HG03342 (cell line): ENCODE results near the gene AATF.

Experiments
- ATAC-seq: cut with Tn5 transposase; IDR thresholded peaks from one replicate; pipeline ENCODE4 v1.9.1; 2021; ENCODE audit warnings: mild to moderate bottlenecking, moderate library complexity; ENCODE audit not compliant: unreplicated experiment

AATF gene

DNA sequence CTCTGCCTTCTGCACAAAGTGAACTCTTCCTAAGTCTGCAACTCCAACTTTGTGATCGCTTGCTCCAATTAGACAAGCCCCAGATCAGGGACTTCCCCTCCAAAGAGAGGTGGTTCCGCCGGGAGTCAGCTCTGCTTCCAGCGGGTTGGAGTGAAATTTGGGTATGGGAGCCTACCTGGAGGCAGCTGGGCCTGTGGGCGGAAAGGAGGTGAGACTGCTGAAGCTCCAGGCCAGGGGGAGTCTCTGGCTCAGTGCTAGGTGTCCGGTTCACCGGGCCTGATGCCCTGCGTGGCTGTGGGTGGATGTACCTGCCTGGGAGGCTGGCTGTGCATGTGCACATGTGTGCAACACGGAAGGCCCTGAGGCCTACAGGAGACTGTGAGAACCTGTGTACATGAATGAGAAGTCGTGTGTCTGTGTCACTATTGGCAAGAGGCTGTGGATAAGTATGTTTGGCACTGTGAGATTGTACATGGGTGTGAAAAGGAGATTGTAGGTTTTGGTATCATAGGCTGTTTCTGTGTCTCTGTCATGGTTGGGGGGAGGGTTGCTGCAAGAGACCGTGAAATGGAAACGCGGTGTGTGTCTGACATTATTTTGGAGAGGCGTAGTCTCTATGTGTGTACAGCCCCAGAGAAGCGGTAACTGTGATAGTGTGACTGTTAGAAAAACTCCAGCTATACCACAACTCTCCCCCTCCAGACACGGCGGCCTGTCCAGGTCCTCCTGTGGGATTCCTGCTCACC, 7.3 kb upstream of the AATF start:
- no peak for ATAC-seq

DNA sequence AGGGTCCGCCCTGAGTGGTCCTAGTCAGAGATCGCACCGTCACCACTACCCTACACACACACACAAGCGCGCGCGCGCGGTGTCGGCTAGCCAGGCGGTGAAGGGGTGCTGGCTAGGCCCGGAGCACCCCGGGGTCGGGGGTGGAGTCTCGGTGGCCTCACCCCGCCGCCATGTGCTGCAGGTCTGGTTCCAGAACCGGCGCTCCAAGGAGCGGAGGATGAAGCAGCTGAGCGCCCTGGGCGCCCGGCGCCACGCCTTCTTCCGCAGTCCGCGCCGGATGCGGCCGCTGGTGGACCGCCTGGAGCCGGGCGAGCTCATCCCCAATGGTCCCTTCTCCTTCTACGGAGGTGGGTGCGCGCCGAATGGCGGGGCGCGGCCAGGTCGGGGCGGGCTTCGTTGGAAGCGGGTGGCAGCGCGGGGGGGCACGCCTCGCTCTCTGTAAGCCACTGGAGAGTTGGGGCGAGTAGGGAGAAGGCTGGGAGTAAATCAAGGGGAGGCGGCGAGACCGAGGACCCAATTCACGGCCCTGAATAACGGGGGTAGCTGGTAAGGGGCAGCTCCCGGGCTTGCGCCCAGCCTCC, 6.6 kb upstream of the AATF start:
- ATAC-seq: no peak

DNA sequence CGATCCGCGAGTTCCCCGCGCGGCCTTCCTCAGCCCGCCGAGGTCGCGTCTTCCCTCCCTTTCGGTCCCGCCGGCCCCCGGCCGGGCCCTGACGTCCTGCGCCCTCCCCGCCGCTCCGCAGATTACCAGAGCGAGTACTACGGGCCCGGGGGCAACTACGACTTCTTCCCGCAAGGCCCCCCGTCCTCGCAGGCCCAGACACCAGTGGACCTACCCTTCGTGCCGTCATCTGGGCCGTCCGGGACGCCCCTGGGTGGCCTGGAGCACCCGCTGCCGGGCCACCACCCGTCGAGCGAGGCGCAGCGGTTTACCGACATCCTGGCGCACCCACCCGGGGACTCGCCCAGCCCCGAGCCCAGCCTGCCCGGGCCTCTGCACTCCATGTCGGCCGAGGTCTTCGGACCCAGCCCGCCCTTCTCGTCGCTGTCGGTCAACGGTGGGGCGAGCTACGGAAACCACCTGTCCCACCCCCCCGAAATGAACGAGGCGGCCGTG, 6.1 kb upstream of the AATF start:
- no peak for ATAC-seq

DNA sequence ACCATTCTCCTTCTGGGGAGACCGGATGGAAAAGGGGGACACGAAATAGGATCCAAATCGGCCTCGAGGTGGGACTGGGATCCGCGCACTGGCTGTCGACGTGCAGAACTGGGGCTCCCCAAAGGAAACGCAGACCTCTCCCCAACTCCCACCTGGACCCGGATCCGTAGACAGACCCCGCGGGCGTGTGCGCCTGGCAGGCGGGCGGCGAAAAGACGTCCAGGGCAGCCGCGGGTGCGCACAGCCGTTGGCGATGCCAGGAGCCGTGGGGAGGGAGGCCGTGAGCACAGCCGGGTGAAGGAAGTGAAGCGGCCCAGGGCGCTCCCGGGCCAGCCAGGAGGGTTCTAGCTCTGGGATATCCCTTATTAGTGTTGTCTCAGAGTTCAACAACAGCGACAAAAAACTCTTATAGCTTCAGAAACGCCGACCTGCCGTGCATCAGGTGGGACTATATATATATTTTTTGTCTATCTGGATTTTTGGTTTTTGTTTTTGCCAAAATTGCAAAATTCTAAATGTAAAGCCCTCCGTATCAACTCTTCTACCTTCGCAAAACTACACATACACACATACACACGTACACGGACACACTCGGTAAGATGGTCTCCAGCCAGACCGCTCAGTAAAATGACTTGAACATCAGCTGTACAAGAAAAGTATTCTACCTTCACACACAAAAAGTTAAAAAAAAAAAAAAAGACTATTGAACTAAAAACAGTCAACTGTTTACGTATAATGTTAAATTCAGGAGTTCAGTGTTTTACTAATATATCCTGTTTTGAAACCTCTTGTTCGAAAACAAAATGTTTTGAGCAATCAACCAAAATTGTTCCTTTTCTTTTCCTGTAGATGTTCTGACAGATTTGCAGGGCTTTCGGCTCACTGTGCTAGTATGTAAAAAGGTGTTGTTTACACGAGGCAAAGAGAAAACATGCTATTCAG, 5.2 kb upstream of the AATF start:
- ATAC-seq: no peak

DNA sequence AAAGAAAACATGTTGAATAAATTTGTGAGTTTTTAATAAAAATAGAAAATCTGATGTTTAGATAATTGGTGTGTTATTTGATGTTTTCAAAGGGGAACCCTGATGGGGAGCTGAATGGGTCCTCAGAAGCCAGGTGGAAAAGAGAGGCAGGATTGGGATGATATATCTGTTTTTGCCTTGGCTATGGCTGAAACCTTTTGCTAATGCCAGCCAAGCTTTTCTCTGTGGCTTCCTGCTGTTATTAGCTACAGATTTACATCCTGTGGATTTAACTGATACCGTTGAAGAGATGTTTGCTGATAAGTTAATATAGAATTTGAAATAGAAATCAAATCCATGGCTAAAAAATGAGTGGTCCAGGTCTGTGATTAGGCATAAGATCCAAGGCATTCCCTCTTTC, 4.2 kb upstream of the AATF start:
- ATAC-seq: no peak

DNA sequence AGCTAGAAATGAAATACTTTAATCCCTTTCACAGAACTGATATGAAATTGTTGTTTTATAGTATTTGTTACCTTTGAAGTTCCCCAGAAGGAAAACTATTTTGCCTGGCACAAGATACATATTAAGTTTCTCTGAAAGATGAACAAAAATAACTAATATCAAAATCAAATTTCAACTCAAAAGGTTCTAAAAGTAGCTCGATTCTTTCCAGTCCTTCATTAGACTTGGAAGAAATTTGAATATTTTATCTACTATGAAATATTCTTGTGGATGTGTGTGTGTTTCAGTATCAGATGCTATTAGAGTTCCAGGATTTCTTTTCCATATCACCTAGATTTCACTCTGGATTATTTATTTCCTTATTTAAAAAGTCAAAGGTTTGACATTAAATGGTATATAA, 3.6 kb upstream of the AATF start:
- no peak for ATAC-seq

DNA sequence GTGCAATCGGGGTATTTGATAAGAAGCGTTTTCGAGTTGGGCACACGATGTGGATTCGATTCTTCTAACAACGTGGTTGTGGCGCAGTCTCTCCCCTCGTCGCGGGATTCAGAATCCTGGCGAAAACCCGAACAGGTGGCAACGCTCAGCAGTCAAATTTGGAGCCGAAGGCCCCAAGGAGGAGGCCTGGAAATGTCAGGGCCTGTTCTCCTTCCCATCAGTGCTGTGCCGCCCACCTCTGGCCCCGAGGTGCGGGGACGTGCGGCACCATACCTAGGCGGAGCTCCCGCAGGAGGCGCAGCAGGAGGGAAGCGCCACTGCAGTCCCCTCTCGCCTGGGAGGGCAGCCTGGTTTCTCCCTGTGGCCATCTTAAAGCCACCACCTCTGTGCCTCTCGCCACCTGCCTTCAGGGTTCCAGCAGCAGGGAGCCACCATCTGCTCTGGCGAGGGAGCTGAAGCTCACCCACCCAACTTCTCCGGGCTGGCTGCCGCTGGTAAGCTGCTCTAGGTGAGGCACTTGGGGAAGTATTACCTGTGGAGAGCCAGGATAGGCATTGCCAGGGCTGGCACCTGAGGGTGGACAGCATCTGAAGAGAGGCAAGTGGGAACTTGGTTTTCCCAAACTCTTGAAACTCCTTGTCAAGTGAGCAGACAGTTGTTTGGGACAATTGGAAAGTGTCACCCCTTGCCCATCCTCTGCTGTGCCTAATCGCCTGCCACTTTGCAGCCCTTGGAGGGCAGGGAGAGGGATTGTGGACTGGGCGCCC, 2.6 kb upstream of the AATF start:
- ATAC-seq: no peak

DNA sequence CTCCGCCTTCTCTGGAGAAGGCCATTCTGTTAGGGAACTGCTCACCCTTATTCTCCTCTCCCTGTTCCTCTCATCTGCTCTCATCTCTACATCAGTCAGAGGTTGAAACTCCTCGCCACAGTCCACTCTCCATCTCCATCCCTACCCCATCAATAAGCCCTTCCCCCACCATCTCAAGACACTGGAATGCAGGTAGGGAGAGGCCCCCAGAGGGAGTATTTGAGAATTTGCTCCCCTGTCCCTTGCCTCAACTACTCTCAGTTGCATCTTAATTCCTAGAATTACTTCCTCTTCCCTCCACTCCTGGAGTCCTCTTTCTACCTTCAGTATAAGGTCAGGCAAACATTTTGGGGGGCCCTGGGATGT, 2.0 kb upstream of the AATF start:
- ATAC-seq: no peak

DNA sequence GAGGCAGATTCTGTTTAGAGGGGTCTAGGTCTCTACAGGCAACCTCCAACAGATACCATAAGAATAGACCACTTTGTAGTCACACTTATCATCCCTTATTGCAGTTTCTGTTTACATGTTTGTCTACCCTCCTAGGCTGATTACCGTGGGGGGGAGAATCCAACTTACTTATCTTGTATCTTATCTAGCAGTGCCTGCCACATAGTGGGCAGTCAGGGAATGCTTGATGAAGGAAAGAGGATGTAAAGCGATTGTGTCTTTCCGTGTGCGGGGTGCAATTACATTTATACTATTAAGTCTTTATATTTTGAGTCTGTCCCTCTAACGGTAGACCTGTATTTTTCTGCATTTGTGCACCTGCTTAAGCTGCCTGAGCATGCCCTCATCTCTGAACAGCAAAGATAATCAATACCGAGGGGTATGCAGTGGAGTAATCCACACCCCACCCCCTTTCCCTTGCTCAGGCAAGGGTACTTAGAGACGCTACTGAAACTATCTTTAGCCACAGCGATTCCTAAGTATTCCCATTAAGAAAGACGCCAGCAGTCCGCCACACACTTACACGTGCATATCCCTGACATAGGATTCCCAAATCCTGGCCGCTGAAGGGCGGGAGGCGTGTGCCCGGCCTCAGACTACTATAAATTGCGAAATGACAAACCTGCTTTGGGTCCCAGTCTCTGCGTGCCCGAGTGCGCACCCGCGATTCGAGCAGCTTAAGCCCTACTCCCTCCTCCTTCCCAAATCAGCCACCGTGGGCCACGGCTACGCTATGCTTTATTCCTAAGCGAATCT, 635 bp upstream of the AATF start:
- no peak for ATAC-seq

DNA sequence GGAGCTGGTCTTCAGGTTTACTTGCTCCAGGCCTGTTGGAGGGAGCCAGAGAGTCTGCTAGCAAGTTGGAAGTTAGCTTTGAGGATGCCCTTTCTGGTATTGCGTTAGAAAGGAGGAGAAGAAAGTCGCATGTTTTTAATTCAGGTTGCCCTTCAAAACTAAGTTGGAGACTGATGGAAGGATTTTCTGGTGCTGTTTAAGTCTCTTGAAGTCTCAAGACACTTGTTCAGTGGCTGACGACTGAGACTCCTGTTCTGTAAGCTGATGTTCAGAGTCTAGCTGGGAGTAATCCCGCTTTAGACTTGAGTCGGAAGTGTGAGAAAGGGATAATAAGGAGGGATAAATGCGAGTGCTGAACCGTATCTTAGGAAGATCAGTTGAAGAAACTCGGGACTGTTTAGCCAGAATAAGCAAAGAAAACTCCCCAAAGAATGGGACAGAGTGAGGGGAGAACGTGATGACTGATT, 740 bp downstream of the AATF start:
- ATAC-seq: no peak

DNA sequence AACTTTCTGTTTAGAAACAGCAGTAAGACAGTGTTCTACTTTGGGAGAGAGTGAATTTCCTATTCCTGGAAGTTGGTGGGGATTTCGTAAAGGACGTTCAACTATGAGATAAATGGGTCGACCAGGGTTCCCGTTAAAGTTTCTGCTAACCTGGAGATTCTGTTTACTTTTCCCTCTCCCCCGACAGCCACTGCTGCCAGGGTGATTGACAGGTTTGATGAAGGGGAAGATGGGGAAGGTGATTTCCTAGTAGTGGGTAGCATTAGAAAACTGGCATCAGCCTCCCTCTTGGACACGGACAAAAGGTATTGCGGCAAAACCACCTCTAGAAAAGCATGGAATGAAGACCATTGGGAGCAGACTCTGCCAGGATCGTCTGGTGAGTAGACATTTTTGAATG, 1.3 kb downstream of the AATF start:
- ATAC-seq: no peak

DNA sequence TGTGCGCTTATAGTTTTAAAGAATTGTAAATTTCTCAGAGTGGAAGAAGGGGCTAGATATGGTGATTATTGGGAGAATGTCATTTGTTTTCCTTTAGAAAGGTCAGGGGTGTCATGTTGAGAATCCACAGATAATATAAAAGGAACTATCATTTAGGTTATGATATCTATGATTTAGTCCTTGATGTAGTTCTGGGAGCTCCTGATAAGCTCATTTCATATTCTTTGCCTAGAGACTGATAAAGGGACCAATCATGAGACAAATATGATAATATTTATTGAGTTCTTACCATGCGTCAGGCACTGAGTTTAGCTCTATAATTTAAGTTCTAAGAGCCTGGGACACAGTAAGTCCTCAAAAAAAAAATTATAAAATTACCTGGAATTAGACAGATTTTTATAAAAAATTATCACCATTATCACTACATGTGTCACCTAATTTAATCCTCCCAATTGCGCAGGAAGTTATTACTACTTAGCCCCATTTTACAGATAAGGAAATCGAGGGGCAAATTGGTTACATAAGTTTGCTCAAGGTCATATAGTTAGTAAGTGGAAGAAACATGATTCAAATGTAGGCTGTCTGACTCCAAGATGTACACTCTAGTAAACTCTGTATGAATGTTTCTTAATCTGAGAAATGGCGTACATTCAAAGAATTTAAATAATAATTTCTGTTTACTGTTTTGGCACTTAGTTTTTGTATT, 2.5 kb downstream of the AATF start:
- no peak for ATAC-seq

DNA sequence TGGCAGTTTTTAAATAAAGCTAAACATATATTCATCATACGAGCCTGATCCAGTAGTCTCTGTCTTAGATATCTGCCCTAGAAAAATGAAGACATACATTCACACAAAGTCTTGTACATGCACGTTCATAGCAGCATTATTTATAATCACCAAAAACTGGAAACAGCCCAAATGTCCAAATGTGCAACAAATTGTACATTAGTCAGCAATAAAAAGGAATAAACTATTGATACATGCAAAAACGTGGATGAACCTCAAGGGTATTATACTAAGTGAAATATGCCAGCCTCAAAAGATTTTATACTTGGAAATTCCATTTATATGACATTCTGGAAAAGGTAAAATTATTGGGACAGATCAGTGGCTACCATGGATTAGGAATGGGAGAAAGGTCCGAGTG, 22.8 kb downstream of the AATF start:
- no peak for ATAC-seq

DNA sequence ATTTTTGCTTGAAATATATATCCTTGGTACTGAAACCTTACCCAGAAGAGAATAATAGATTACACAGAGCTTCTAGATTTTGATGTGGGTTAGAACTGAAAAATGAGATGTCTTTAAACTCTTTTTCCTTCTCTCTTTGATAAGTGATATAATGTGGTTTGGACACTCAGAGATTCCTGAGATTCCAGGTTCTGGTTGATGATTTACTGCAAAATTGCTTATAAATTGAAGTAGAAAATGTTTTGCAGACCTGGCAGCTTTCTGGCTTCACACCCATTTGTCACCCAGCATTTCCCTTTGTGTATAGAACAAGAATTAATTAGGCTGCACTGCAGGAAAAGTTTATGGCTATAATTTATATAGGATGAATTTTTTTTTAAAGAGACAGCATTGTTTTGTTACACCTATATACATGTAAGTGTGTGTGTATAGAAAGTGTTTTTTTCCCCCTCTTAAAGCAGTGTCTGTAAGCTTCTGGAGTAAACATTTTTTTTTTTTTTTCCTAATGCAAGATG, 23.5 kb downstream of the AATF start:
- ATAC-seq: no peak

DNA sequence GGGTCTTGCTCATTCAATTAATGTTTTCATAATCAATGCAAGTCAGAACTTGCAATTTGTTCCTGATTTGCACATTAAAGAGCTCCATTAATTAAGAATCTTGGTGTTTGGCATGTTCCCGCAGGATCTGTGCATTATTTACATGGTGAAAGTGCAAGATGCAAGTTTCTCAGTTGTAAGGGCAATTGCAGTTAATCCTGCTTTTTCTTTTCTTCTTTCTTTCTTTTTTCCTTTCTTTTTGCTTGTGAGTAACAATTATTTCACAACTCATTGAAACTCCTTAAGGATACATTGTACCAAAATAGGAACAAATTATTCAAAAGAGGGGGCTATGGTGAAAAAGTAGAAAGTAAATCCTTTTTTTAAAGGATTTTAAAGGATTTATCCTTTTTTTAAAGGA, 24.2 kb downstream of the AATF start:
- no peak for ATAC-seq

DNA sequence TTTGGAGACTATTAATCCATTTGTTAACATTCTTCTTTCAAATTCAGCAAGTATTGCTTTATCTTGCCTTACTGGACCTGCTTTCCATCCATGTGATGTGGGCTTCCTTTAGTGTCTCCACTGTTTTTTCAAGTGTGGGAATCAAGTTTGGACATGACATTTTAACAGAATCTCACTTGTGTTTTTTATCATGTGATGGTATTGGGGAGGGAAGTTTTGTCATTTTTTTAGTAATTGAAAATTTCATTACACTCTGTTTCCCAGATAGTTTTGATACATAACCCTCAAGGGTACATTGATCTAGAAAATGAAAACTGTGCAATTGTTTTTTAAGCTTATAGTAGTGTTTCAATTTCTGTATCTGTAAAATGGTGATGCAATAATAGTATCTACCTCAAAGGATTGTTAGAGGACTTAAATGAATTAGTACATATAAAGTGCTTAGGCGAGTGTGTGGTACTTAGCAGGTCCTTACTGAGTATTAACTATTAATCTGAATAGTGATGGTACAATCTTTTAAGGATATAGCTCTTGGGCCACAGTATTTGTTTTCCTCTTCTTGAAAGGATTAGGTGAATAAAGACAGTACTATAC, 27.3 kb downstream of the AATF start:
- ATAC-seq: no peak

DNA sequence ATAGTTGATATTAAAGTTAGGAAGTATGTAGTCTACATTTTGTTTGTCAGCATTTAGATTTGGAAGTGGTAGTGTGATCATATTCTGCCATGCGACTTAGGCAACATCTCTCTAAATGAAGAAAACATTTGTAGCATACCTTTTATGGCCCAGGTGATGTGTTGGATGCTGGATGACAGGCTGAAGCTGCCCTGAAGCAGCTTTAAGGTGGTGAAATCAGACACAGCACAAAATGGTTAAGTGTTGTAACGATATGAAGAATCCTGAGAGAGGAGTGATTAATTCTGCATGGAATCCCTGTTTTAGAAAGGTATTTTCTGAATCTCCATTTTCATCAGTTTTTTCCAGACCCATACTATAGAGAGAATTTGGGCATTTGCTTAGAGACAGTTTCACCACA, 28.3 kb downstream of the AATF start:
- no peak for ATAC-seq

DNA sequence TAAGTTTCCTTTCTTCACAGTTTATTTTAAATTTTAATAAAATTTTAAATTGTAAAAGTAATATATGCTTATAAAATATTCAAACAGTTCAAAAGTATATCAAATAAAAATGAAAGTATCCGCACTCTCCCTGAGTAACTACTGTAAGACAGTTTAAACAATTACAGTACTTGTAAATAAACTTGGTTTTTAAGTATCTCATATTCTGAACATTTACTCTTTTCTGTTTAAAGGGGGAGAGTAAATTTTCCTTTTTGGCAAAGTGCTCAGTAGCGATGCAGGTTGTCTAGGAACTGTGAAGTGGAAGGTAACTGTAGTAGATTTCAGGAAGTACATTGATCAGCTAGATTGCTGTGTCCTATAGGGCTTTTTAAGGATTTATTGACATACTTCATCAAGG, 28.8 kb downstream of the AATF start:
- ATAC-seq: no peak
